PC-3 (cell line): Measurements from ENCODE around the gene MATN1.
A peak's percentile ranks its signal among the peaks of the same experiment; 100 is the strongest.

Experiments
- CTCF ChIP-seq: fragments of 300-600 bp; sonication (generic); conservative IDR thresholded peaks from 2 replicates; pipeline ENCODE4 v1.5.1; 2017; ENCODE audit warnings: antibody characterized with exemption, low read depth, mild to moderate bottlenecking, low read length
- EZH2 ChIP-seq: fragments of 300-600 bp; sonication (generic); IDR thresholded peaks from one replicate; pipeline ENCODE4 v1.6.1; 2017; ENCODE audit warnings: antibody characterized with exemption, mild to moderate bottlenecking, low read length; ENCODE audit not compliant: unreplicated experiment
- EZH2phosphoT487 ChIP-seq: fragments of 300-600 bp; sonication (generic); IDR thresholded peaks from 2 replicates; pipeline ENCODE4 v1.6.1; 2018; ENCODE audit warnings: mild to moderate bottlenecking, antibody characterized with exemption, low read length, borderline replicate concordance

GRCh38 chr1:30707412-30708360, 15.7 kb downstream of the MATN1 start:
- peak; percentile 90 for TF ChIP-seq CTCF
- no peak for TF ChIP-seq EZH2
- no peak for TF ChIP-seq EZH2phosphoT487
